ENCODE data around the gene SCN2B. TPM values are rescaled to one million over a fixed set of nuclear protein-coding genes. Genes with fewer than 3 reads are reported as not detected.
"Not testable (repeated sequence)": the region's sequence is repeated elsewhere in the genome, so short reads cannot be mapped to it uniquely, and the experiment has no call there.

The SCN2B gene
- total RNA-seq, 2 experiments from 2014 or later = not detected

DNA sequence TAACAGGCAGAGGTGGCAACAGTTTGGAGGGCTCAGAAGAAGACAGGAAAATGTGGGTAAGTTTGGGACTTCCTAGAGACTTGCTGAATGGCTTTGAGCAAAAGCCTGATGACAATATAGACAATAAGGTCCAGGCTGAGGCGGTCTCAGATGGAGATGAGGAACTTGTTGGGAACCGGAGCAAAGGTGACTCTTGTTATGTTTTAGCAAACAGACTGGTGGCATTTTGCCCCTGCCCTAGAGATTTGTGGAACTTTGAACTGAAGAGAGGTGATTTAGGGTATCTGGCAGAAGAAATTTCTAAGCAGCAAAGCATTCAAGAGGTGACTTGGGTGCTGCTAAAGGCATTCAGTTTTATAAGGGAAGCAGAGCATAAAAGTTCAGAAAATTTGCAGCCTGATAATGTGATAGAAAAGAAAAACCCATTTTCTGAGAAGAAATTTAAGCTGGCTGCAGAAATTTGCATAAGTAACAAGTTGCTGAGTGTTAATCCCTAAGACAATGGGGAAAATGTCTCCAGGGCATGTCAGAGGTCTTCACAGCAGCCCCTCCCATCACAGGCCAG, 14.6 kb upstream of the SCN2B start:
- CTCF ChIA-PET, H3K9me3 Mint-ChIP-seq, DNase-seq, H3K4me1 Mint-ChIP-seq, POLR2A ChIA-PET, H3K4me3 Mint-ChIP-seq, H3K27ac Mint-ChIP-seq: not testable (repeated sequence)
- peaks cover 45% of the 10 kb centered on the region for H3K36me3 Mint-ChIP-seq (ENCODE audit: low read depth)
- H3K27me3 Mint-ChIP-seq = peaks cover 31% of the 10 kb centered on the region

DNA sequence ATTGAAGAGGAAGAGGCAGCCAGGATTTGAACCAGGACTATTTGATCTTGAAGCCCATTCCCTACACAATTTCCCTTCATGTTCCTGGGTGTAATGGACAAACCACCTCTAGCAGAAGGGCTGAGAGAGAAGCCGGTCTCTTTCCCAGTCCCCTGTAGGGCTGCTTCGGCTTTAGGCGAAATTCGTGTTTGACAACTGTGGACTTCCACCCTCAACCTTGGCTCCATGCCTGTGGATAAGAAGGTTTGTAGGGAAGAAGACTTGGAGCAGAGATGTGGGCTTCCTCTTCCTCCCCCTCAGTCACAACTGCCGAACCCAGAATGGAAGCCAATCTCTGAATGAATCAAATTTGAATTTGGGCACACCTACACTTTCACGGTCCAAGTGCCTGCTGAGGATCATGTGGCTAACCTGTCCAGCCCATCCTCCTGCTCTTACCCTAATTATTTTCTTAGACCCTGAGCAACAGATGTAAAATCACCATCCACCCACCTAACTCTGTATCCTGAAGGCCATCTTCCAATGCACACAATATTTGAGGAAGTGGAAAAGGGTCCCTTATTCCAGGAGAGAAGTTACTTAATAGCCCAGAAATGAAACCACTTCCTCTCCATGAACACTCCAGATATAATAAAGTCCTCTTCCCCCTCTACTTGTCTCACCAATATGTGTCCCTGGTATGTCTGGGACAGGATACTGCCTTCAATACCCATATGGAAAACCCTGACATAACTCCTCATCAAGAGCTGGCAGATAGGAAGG, 10.1 kb upstream of the SCN2B start:
- Mint-ChIP-seq H3K27ac (no peak overlapping the region), H3K4me1 (no peaks in the 10 kb centered on the region), H3K27me3 (peaks cover 43% of the 10 kb centered on the region), H3K9me3 (peaks cover 5% of the 10 kb centered on the region), H3K36me3 (ENCODE audit: low read depth) (peaks cover 8% of the 10 kb centered on the region), H3K4me3 (no peak overlapping the region)
- DNase-seq = no peak
- ChIA-PET POLR2A (no interaction called here), CTCF (interaction anchor here (2.7 kb wide), 1 partner anchor 15 kb away, joined by 21 read pairs; no protein-coding TSS in a partner anchor)

DNA sequence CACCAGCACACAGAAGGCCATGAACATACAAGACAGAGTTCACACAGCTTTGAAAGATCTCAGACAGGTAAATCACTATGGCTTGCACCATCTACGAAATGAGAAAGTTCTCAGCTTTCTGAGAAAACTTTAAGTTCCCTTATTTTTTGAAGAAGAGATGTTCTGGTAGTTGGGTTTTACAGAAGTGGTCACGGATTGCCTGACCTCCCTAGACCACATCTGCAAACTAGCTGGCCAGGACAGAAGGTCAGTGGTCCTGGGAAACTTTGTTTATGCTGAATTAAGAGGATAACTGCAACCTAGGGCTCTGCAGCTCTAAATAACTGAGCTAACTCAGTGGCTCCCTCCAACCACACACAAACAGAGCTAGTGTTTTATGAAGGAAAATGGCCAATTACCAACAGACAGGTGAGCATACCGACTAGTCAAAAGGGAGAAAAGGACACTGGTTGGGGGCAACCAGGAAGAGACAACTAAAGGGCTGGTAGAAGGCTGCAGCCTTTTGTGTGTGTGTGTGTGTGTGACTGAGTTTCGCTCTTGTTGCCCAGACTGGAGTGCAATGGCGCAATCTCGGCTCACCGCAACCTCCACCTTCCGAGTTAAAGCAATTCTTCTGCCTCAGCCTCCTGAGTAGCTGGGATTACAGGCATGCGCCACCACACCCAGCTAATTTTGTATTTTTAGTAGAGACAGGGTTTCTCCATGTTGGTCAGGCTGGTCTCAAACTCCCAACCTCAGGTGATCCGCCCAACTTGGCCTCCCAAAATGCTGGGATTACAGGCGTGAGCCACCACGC, 8.5 kb upstream of the SCN2B start:
- peaks cover 39% of the 10 kb centered on the region for H3K27me3 Mint-ChIP-seq
- H3K4me1 Mint-ChIP-seq = no peaks in the 10 kb centered on the region
- no peak for DNase-seq
- H3K4me3 Mint-ChIP-seq = no peak overlapping the region
- ChIA-PET CTCF (interaction anchor here (0.7 to 2.7 kb wide), 5 partner anchors 13 to 377 kb away, joined by 3 to 21 read pairs (median 3); no protein-coding TSS in a partner anchor), POLR2A (no interaction called here)
- H3K36me3 Mint-ChIP-seq (ENCODE audit: low read depth) = no peaks in the 10 kb centered on the region
- no peaks in the 10 kb centered on the region for H3K9me3 Mint-ChIP-seq
- no peak overlapping the region for H3K27ac Mint-ChIP-seq

- H3K4me3 Mint-ChIP-seq; H3K9me3 Mint-ChIP-seq; H3K4me1 Mint-ChIP-seq; H3K36me3 Mint-ChIP-seq (ENCODE audit: low read depth); DNase-seq; H3K27ac Mint-ChIP-seq; POLR2A ChIA-PET: not testable (repeated sequence)
- CTCF ChIA-PET = interaction anchor here (2.7 kb wide), 1 partner anchor 12 kb away, joined by 21 read pairs; no protein-coding TSS in a partner anchor
- H3K27me3 Mint-ChIP-seq = peaks cover 31% of the 10 kb centered on the region
These were observed 7.3 kb upstream of the SCN2B start for GRCh38 chr11:118183691-118184090.

DNA sequence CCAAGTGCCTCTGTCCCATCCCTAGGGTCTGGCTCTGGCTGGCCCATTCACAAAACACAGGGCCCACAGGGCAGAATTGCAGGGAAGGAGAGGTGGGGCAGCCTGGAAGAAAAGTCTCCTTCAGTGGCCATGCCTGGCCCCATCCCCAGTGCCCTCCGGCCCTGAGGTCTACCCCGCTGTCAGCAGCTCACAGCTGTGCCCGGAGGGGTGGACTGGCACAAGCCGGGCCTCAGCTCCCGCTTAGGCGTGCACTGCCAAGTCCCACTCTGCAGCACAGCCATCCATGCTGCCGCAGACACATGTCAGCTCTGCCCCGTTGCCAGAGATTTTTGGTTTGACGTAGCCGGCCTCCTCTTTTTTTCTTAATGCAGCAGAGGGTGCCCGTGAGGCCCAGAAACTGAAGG, 3.9 kb upstream of the SCN2B start:
- H3K36me3 Mint-ChIP-seq (ENCODE audit: low read depth) = no peaks in the 10 kb centered on the region
- no peak overlapping the region for H3K4me3 Mint-ChIP-seq
- no peak for DNase-seq
- ChIA-PET CTCF (interaction anchor here (0.5 to 2.7 kb wide), 3 partner anchors 8 to 1105 kb away, joined by 7 to 12 read pairs (median 10); no protein-coding TSS in a partner anchor), POLR2A (interaction anchor here (1.1 kb wide), 1 partner anchor 61 kb away, joined by 3 read pairs; no protein-coding TSS in a partner anchor)
- no peaks in the 10 kb centered on the region for H3K9me3 Mint-ChIP-seq
- H3K27ac Mint-ChIP-seq = no peak overlapping the region
- peaks cover 26% of the 10 kb centered on the region for H3K27me3 Mint-ChIP-seq
- no peaks in the 10 kb centered on the region for H3K4me1 Mint-ChIP-seq

- H3K27ac Mint-ChIP-seq = no peak overlapping the region
- peaks cover under 1% of the 10 kb centered on the region for H3K4me1 Mint-ChIP-seq
- H3K36me3 Mint-ChIP-seq (ENCODE audit: low read depth) = no peaks in the 10 kb centered on the region
- DNase-seq = no peak
- H3K9me3 Mint-ChIP-seq = no peaks in the 10 kb centered on the region
- H3K27me3 Mint-ChIP-seq = peaks cover 20% of the 10 kb centered on the region
- H3K4me3 Mint-ChIP-seq = no peak overlapping the region
- POLR2A ChIA-PET = no interaction called here
- CTCF ChIA-PET = interaction anchor here (0.7 kb wide), 1 partner anchor 72 kb away, joined by 3 read pairs; no protein-coding TSS in a partner anchor
These were observed 317 bp upstream of the SCN2B start for GRCh38 chr11:118176778-118177134.

DNA sequence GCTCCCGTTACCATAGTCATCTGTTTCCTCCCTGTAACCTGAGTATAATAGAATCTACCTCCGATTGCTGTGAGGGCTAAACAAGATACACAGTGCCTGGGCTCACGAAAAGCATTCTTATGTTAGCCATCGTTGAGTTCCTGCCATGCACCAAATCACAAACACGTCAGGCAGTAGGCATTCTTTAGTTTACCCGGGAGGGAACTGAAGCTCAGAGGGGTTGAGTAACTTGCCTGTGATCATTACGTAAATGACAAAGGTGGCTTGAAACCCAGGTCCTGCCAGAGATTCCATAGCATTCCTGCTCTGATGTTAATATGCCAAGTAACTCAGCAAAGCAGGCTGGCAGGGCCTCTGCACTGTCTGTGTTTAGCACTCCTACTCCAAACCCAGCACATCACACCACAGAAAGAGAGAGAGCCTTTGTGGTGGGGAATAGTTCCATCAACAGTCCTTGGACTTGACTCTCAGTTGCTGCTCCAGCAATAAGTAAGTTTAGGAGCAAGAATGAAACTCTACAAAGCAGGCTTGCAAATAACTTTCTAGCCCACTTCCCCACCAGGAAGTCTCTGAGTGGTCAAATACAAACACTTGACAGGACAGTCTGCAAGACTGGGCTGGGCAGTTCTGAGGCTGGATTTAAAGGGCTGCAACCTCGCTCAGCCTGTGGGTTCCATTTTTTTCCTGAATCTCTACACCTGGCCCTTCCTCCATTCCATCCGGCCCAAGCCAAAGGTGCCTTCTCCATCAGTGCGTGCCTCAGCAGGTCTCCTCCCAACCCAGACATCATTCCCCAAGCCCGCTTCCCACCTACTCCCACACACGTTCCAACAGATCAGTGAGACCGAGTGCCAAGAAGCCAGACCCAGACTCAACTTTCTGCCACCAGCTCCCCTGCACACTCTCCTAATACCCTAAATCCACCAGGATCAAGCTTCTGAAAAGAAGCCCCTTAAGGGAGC, 1.1 kb downstream of the SCN2B start:
- Mint-ChIP-seq H3K27ac (no peak overlapping the region), H3K9me3 (no peaks in the 10 kb centered on the region), H3K36me3 (ENCODE audit: low read depth) (no peaks in the 10 kb centered on the region), H3K4me3 (no peak overlapping the region), H3K4me1 (peaks cover 2% of the 10 kb centered on the region), H3K27me3 (peaks cover 21% of the 10 kb centered on the region)
- CTCF ChIA-PET = interaction anchor here (1.4 kb wide), 1 partner anchor 120 kb away, joined by 3 read pairs; no protein-coding TSS in a partner anchor
- POLR2A ChIA-PET = no interaction called here
- no peak for DNase-seq

- no peaks in the 10 kb centered on the region for H3K9me3 Mint-ChIP-seq
- H3K4me1 Mint-ChIP-seq = peaks cover 2% of the 10 kb centered on the region
- POLR2A ChIA-PET = no interaction called here
- H3K4me3 Mint-ChIP-seq = no peak overlapping the region
- no peak overlapping the region for H3K27ac Mint-ChIP-seq
- DNase-seq = no peak
- no peaks in the 10 kb centered on the region for H3K36me3 Mint-ChIP-seq (ENCODE audit: low read depth)
- CTCF ChIA-PET = interaction anchor here (1.4 to 4.2 kb wide), 3 partner anchors 11 to 121 kb away, joined by 3 to 47 read pairs (median 21); no protein-coding TSS in a partner anchor
- peaks cover 24% of the 10 kb centered on the region for H3K27me3 Mint-ChIP-seq
These were observed 2.4 kb downstream of the SCN2B start for GRCh38 chr11:118174006-118174567.

GRCh38 chr11:118172356-118172755, 4.1 kb downstream of the SCN2B start:
- H3K4me3 Mint-ChIP-seq = no peak overlapping the region
- ChIA-PET POLR2A (interaction anchor here (0.8 to 1.4 kb wide), 2 partner anchors 14 to 28 kb away, joined by 3 read pairs; no protein-coding TSS in a partner anchor), CTCF (interaction anchor here (0.6 to 4.2 kb wide), 52 partner anchors 9 to 1094 kb away, joined by 3 to 47 read pairs (median 4); partner anchors contain the start of genes ATP5MG, CD3D, FXYD2 and SCN4B)
- H3K27ac Mint-ChIP-seq = no peak overlapping the region
- peaks cover 2% of the 10 kb centered on the region for H3K4me1 Mint-ChIP-seq
- no peaks in the 10 kb centered on the region for H3K36me3 Mint-ChIP-seq (ENCODE audit: low read depth)
- DNase-seq = no peak
- H3K27me3 Mint-ChIP-seq = peaks cover 27% of the 10 kb centered on the region
- no peaks in the 10 kb centered on the region for H3K9me3 Mint-ChIP-seq

- H3K36me3 Mint-ChIP-seq (ENCODE audit: low read depth) = no peaks in the 10 kb centered on the region
- peak; percentile 73 for DNase-seq
- CTCF ChIA-PET = interaction anchor here (0.5 to 4.2 kb wide), 63 partner anchors 8 to 1094 kb away, joined by 3 to 47 read pairs (median 4); partner anchors contain the start of genes ATP5MG, CD3D, FXYD2 and SCN4B
- no peaks in the 10 kb centered on the region for H3K9me3 Mint-ChIP-seq
- H3K4me3 Mint-ChIP-seq = no peak overlapping the region
- H3K4me1 Mint-ChIP-seq = peaks cover 2% of the 10 kb centered on the region
- H3K27me3 Mint-ChIP-seq = peaks cover 28% of the 10 kb centered on the region
- POLR2A ChIA-PET = interaction anchor here (0.8 to 1.4 kb wide), 3 partner anchors 13 to 27 kb away, joined by 3 to 4 read pairs (median 3); partner anchors contain the start of gene SCN4B
- no peak overlapping the region for H3K27ac Mint-ChIP-seq
These were observed 5.0 kb downstream of the SCN2B start for GRCh38 chr11:118171269-118172062.

GRCh38 chr11:118170882-118171268, 5.6 kb downstream of the SCN2B start:
- ChIA-PET POLR2A (interaction anchor here (0.9 kb wide), 1 partner anchor 18 kb away, joined by 4 read pairs; the partner anchor contains the start of gene SCN4B), CTCF (interaction anchor here (0.5 to 4.2 kb wide), 42 partner anchors 8 to 772 kb away, joined by 3 to 47 read pairs (median 5); partner anchors contain the start of genes FXYD2 and SCN4B)
- Mint-ChIP-seq H3K27ac (no peak overlapping the region), H3K36me3 (ENCODE audit: low read depth) (no peaks in the 10 kb centered on the region), H3K9me3 (no peaks in the 10 kb centered on the region), H3K4me1 (peaks cover 2% of the 10 kb centered on the region), H3K4me3 (no peak overlapping the region), H3K27me3 (peaks cover 23% of the 10 kb centered on the region)
- DNase-seq = no peak
